Activated gamma-delta T cell (primary cell): ENCODE measurements around the gene PRKCSH.
"Not testable (repeated sequence)": the region's sequence is repeated elsewhere in the genome, so short reads cannot be mapped to it uniquely, and the experiment has no call there.

ENCODE experiments used
- DNase-seq: peaks from one replicate; lab custom pipeline; 2025; lab: John Stamatoyannopoulos, UW

The PRKCSH gene

DNA sequence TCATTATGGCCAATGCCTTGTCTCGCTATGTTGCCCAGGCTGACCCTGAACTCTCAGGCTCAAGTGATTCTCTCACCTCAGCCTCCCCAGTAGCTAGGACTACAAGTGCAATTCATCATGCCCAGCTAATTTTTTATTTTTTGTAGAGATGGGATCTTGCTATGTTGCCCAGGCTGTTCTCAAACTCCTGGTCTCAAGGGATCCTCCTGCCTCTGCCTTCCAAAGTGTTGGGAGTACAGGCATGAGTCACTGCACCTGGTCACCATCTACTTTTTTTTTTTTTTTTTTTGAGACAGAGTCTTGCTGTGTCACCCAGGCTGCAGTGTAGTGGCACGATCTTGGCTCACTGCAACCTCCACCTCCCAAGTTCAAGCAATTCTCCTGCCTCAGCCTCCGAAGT is 39.9 kb downstream of the PRKCSH start:
- DNase-seq, result not testable (repeated sequence)

DNA sequence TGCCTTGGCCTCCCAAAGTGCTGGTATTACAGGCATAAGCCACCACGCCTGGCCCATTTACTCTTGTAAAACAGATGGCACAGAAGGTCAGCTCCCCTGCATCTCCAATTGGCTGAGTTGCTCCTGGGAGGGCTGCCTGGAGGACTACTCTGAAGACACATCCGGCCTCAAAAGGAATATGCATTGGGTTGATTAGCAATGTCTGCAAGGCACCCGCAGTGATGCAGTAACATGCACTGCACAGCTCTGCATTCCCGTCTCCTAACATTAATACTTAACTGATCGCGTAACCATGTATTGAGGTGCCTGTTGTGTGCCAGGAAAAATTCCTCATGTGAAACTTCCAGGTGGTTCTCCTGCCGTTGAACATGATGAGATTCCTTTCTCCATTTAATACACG is 40.4 kb downstream of the PRKCSH start:
- DNase-seq, result no peak

DNA sequence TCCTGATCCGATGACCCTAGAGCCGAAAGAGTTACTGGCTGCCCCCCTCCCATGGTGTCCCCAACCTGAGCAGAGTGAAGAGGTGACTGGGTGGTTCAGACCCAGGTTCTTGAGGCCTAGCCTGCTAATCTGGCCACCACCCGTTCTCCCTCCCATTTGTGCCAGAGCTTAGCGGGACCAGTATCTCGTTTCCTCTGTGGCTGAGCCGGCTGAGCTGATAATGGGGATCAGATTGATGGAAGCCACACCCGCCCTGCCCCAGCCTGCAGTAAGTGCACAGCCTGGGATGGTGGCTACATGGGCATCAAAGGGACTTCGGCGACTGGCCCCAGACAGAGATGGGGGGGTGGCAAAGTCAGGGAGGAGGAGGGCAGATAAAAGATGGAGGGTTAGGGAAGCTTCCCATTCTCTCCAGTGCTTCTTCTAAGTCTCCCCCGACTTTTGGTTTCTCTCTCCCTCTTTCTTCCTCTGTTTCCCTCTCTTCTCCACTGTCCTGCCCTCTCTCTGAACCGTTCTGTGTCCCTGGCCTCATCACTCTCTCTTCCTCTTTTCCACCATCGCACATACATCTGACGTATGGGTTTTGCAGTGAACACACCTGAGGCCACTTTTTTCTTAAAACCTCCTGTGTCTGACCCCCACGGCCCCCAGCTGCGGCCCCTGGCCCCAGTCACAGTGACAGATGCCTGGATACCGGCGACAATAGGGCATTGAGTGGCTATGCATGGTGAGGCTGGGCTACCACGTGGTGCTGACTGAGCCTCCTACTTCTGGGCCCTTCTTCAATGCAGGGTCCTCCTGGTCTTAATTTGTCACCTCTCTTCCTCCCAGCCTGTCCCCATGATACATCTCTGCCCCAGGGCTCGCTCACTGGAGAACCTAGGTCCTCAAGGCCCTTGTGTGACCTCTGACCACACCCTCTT is 43.0 kb downstream of the PRKCSH start:
- no peak for DNase-seq

DNA sequence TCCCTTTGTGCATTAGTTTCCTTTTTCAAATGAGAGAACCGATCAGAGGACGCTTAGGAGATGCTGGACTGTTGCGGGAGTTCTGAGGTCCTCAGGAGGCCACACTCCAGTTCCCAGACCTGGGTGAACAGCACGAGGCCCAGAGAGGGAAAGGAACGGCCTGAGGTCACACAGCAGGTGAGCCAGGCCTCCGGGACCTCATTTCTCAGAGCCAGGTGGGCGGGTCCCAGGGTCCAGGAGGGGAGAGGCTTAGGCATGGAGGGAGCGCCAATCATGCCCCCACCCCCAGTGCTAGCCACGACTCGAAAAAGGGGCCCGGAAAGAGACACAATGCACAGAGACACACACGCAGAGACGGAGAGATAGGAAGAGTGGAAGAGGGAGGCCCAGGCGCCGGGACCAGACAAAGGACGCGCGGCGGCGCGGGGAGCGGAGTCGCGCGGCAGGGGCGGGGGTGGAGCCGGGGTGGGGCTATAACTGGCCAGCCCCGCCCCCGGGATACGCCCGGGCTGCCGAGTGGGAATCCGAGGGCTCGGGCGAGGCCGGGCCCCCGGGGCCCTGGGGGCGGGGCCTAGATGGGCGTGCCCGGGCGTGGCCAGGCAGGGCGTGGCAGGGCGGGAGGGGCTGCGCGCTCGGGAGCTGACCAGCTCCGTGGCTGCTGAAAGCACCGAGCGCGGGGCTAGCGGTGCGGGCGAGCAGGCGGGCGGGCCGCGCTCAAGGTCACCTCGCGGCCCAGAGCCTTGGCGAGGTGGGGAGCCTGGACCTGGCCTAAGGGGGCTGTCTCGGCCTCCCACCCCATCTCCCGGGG is 43.9 kb downstream of the PRKCSH start:
- no peak for DNase-seq

DNA sequence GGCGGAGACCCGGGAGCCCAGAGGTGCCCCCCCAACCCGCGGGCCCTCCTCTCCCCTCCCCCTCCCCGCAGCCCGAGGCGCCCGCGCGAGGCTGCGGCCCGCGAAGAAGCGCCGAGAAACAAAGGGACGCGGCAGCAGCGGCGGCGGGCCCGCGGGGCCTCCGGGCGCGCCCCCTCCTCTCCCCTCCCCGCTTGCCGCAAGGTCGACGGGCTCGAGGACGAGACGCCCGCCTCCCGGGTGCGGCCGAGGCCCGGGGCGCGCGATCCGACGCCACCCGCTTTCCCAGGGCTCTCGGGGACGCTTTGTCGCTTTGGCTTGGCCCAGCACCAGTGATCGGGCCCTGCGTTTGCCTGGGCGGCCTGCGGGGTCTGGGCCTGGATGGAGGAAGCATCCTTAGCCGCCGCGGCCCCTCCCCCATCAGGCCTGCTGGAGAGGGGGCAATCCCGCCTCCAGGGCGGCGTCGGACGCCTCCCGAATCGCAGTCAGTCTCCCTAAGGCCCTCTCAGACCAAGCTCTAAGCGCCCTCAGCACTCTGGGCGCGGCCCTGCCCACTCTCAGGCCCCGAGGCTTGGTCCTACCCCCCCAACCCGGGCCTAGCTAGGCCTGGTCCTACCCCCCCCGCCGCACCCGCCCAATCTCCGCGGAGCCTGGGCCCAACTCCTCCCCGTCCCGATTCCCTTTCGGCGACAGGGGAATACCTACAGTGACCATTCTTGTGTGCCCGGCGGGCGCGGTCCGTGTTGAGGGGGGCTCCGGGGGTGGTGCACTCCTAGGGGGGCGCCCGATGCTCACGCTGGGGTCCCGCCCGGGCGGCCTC is 44.7 kb downstream of the PRKCSH start:
- DNase-seq, result no peak

DNA sequence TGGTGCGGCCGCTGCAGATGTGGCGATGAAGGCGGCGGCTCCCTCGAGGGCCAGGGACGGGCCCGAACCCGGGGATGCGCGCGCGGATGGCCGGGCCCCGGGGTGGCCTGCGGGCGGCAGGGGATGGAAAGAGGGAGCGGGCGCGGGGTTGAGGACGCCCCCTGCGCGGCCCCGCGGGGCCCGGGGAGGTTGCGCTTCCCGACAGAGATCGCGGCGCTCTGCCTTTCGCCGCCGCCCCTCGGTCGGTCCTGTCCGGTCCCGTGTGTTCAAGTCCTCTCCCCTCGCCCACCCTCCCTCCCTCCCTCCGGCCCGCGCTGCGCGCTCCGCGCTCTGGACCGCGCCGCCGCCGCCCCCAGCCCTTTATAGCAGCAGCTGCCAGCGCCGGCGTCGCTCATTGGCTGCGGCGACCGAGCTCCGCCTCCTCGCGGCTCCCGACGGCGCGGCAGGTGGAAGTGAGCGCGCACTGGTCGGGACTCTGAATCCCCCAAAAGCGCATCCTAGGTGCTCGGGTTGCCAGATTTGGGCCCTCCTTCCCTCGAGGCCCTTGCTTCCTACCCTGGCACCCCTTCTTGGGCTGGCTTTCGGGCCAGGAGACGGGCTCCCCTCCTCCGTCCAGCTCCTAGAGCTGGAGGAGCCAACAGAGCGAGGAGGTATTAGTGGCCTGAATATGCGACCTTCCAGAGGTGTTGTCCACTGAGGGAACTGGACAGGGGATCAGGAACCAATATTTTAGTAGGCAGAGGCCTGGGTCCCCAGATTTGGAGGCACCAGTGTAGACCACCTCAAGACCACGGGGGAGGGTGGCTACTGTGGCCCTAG is 45.5 kb downstream of the PRKCSH start, which contains the start of gene ELAVL3:
Gene ELAVL3, minus strand, starts transcription at position 332 of the 819 bp plus-strand sequence. CDS start 438 bp downstream, outside the sequence.
- no peak for DNase-seq

DNA sequence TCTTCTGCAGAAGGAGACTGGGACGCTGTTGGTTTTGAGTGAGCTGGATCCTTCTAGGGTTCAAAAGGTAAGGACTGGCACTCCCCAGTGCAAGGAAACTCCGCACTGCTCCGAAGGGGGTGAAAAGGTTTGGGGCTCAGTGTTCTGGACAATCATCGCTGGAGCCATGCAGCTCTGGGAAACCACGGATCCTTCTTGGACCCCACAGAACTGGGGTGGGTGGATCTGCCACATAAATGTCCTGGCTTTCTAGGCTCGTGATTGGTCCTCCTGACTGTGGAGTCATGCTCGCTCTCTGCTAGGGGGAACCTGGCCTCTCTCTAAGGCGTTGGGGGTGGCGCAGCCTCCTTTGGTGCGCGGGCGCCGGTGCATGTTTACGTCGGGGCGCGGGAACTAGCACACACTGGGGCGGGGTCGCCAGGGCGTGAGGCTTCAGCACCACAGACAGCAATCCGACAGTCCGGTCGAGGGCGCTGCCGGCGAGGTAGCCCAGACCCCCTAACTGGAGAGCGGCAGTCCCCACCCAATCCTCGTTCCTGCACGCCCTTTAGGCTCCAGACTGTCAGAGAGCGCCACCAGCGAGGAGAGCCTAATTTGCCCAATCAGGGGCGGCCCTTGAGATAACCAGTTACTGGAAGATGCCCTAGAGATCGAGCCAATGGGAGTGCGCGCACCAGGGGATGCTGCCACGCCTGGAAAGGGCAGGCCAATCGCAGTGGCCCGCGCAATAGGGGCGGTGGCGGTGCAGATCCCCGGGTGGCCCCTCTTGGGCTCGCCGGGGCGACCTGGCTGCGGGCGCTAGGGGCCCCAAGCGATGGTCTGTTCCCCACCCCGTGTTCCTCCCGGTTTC is 46.3 kb downstream of the PRKCSH start:
- no peak for DNase-seq

DNA sequence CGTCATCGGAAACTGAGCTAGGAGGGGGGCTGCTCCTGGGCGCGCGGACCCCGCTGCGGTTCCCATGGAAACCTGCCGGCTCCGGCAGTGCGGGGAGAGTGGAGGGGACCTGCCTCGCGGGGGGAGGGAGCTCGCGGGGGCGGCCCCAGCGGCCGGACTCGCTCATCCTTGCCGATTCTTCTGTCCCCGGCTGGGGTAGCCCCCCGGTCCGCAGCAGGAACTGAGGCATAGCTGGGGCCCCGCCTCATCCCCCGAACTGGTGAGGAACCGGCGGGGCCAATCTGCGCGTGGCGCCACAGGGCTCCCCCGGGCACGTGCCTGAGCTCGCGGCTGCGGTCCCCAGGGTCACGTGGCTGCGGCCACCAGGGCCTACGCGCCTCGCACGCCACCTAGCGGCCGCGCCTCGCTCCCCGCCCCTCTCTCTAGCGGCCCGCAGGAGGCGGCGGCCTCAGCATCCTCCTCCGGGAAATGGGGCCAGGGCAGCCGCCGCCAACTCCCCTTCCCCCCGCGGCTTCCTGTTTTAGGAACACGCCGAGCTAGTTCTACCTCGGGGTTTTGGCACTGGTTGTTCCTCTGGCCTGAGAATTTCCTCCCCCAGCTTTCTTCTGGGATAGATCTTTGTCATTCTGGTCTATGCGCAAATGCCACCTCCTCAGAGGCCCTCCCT is 47.1 kb downstream of the PRKCSH start:
- peak; percentile 82 for DNase-seq

DNA sequence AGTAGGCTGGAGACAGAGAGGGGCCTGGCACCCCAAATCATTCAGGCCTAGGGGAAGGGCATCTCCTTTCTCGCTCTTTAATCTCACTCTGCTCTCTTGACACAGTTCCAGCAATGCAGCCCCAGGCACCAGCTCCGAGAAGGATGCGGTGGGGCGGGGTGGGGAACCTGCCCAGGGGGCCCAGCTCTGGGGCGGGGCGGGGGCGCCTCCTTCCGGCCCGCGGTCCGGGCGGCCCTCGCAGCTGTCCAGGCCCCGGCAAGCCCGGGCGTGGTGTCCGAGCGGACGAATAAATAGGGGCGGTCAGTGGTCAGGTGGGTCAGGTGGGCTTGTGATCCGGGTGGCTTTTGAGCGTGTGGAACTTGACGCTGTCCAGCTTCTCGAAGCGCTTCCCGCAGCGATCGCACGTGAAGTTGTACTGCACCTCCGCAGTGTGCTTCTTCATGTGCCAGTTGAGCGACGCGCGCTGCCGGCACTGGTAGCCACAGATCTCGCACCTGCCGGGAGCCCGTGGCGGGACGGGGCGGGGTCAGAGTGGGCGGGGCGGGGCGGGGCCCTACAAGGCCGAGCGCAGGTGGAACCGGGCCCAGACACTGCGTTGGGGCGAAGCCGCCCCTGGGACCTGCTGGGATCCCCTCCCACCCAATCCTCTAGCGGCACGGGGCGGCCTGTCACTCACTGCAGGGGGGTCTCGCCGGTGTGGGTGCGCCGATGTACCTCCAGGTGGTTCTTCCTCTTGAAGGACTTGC is 48.1 kb downstream of the PRKCSH start:
- no peak for DNase-seq

DNA sequence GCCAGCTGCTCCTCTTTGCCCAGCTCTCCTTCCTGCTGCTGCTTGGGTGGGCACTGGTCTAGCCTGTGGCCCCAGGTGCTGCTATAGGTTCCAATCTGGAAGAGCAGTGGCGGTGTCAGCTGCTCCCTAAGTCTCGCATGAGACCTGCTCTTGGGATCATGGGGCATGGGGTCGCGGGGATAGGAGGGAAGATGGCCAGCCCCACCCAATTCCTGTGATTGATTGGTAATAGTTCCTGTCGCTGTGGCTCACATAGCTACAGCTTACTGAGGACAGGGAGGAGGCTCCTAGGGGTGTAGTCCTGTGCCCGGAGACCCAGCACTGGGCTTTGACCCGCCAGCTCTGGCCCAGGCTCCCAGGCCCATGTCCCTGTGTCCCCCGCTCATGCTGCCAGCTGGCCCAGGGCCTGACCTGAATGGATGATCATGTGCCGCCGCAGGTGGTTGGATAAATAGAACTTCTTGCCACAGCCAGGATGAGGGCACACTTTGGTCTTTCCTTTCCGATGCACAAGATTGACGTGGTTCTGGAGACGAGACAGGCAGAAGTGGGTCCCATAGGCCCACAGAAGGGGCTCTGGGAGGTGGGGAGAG is 49.9 kb downstream of the PRKCSH start:
- no peak for DNase-seq

DNA sequence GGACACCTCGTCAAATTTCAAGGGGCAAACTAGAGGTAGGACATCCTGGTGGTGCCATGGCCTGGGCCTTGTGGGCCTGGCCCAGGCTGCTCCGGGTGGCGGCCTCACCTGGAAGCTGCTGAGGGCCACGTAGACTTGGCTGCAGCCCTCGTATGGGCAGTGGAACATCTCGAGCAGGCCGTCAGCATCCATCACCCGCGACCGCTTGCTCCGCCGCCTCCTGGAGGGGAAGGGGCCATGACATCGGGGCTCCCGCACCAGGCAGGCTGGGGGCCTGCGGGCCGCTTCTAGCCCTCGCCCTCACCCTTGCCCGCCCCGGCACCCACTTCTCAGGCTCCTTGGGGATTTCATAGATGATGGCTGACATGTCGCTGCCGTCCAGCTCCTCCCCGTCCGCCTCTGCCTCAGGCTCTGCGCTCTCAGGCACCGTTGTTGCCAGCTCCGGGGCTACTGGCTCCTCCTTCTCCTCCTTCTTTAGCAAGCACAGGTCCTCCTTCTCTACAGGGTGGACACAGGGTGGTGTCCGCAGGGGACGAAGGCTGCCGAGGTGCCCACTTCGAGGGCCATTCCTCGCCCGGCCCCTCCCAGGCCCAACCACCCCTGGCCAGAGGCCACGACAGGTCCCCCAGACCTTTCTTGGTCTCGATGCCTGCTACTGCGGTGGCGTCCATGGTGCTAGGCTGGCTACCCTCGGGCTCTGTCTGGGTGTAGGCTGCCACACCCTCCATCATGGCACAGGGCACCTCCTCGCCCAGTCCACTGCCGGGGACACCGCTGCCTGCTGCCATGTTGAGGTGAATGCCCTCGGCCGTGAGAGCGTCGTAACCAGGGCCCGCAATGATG is 51.4 kb downstream of the PRKCSH start:
- no peak for DNase-seq

DNA sequence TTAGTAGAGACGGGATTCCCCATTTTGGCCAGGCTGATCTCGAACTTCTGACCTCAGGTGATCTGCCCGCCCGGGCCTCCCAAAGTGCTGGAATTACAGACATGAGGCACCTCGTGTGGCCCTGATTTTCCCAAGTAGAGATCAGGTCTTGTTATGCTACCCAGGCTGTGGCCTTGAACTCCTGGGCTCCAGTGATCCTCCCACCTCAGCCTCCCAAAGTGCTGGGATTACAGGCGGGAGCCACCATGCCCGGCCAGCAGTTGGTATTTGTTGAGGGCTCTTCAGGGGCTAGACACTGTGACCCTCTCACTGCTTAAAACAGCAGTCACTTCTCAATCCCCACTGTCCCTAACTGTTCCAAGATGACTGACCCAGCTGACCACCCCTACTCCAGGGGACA is 53.9 kb downstream of the PRKCSH start:
- DNase-seq, result no peak

DNA sequence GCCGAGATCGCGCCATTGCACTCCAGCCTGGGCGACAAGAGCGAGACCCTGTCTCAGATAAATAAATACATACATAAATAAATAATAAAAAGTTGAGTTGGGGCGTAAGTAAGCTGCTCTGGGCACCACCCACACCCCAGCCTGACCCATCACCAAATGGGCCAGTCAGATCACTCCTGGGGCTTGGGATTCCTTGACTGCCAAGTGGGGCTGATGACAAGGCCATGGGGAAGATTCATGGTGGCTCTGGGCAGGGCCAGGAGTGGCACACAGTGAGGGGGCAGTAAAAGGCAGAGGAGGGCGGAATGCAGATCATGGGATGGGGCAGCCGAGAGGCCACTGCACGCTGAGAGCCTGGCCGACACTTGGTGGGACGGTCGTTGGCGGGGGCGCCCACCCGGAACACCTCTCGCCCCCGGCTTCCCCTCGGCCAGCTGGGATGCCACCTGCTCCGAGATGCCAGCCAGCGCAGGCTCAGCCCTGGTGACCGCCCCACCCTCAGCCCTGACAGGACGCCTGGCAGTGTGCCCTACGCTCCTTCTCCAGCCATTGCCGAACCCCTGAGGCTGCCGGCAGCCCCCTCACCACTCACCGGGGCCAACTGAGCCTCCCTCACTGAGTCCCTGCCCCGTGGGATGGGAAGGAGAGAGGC is 59.3 kb downstream of the PRKCSH start:
- DNase-seq, result no peak

DNA sequence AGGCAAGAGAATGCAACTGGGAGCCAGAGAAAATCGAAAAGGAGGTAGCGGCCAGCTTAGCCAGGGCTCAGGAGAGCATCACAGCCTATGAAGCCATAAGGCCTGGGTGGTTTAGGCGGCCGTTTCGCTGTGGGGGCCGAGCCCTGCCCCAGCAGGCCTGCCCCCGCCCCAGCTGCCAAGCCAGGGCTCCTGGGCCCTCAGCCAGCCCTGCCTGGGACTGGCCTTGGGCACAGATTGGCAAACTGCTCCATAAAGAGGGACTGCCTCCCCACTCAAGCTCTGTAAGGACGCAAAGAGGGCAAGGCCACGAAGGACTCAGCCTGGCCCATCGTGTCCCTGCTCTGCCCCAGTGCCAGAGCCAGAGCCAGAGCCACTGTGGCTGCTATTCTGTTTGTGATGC is 60.0 kb downstream of the PRKCSH start:
- DNase-seq, result no peak

DNA sequence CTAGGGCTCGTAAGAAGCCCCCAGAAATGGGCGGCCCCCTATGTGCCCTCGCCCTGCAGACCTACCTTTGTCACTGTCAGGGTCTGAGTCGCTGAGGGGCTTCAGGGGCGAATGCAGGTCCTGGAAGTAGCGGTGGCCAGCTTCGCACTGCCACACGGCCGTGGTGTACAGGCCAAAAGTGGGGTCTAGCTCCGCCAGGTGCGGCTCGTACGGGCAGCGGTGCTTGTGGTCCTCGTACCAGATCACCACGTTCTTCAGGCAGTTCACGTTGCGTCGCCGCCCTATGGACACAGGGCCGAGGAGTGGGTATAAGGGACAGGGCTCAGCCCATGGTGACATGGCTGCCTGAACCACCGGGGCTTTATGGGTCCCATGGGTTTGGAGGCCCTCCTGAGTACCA is 60.5 kb downstream of the PRKCSH start:
- no peak for DNase-seq

DNA sequence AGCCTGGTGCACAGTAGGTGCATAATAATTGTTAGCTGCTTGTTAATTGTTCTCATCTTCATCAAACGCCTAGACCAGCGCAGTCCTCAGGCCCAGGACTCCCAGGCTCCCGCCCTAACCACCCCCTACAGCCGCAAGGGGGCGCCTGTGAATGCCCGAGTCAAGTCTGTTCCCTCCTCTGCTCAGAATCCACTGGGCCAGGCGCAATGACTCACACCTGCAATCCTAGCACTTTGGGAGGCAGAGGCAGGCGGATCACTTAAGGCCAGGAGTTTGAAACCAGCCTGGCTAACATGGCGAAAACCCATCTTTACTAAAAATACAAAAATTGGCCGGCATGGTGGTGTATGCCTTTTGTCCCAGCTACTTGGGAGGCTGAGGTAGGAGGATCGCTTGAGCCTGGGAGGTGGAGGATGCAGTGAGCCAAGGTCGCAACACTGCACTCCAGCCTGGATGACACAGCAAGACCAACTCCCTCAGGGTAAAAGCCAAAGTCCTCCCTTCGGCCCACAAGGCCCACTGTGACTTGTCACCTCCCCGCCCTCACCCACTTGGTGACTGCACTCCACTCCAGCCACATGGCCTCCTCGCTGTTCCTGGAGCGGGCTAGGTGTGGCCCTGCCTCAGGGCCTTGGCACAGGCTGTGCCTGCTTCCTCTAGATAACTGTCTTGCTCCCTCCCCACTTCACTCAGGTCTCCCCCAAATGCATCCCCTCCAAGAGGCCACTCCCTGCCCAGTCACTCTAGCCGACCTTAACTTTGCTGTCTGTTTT is 61.1 kb downstream of the PRKCSH start:
- no peak for DNase-seq
